HCT116 (cell line): ENCODE measurements around the gene IL18BP. TPM values are rescaled to one million over a fixed set of nuclear protein-coding genes. Genes with fewer than 3 reads are reported as not detected.

Experiments
- ATAC-seq: fragments of 200-7000 bp; cut with Tn5 transposase; 2 replicates; pipeline ENCODE4 v1.9.1; 2020; ENCODE audit warnings: mild to moderate bottlenecking, moderate library complexity
- BruUV-seq: library from RNA; stranded (reverse); fragments of 400-500 nt; replicated peaks from 2 replicates; lab custom pipeline; 2021; lab: Mats Ljungman, UMichigan
- CTCF ChIA-PET: fragments of 300-600 bp; sonication (Branson Sonifier 250); formaldehyde crosslinking; loops from one replicate; lab custom pipeline; 2021; ENCODE audit warnings: antibody characterized with exemption; lab: Charles Lee
- POLR2A ChIA-PET: fragments of 300-600, 350-600 bp; sonication (Branson Sonifier 250); formaldehyde crosslinking; loops from one replicate; lab custom pipeline; 2021; ENCODE audit warnings: antibody characterized with exemption; lab: Charles Lee
- RAD21 ChIA-PET, 2 experiments: fragments of 300-600 bp; sonication (Branson Sonifier 250); formaldehyde crosslinking; loops; one replicate each; lab custom pipeline; 2023; ENCODE audit warnings: low total read pairs in 2 of 2; ENCODE audit not compliant: uncharacterized antibody in 2 of 2, unreplicated experiment in 2 of 2, low non-redundant PET in 1 of 2; lab: Charles Lee
- DNase-seq: peaks from one replicate; pipeline ENCODE4 v3.0.0-alpha.2; 2010; ENCODE audit warnings: low read depth, low spot score
- H2AFZ ChIP-seq: fragments of 200-600 bp; shearing (Covaris generic), sonication (generic); 2 replicates; pipeline ENCODE4 v1.6.1; 2017; ENCODE audit warnings: low read depth, mixed run types, mixed read lengths, antibody characterized with exemption, low read length; ENCODE audit not compliant: poor library complexity, severe bottlenecking
- H3K27ac ChIP-seq: 2 replicates; pipeline ENCODE4 v1.5.1; 2012; ENCODE audit warnings: low read depth, low read length
- H3K27me3 ChIP-seq: fragments of 200-600 bp; sonication (generic); 2 replicates; pipeline ENCODE4 v1.6.1; 2016; ENCODE audit warnings: mixed run types, low read length, mixed read lengths; ENCODE audit not compliant: insufficient read depth
- H3K36me3 ChIP-seq, 2 experiments: fragments of 200-500 bp in 1 of 2; fragments of 200-600 bp in 1 of 2; sonication (Bioruptor generic) in 1 of 2; sonication (generic) in 1 of 2; 2 replicates each; pipeline versions ENCODE4 v1.5.1 to v1.6.1; 2014 to 2016; ENCODE audit warnings: low read length in 2 of 2, inconsistent platforms in 1 of 2, mixed read lengths in 1 of 2, mixed run types in 1 of 2; ENCODE audit not compliant: insufficient read depth in 2 of 2, control insufficient read depth in 1 of 2
- H3K4me1 ChIP-seq, 2 experiments: fragments of 200-600 bp in 1 of 2; sonication (generic) in 1 of 2; 2 replicates each; pipeline versions ENCODE4 v1.5.1 to v1.6.1; 2012 to 2017; ENCODE audit warnings: low read length in 2 of 2, inconsistent platforms in 1 of 2, mild to moderate bottlenecking in 1 of 2, mixed read lengths in 1 of 2, mixed run types in 1 of 2, moderate library complexity in 1 of 2; ENCODE audit not compliant: insufficient read depth in 2 of 2, control insufficient read depth in 1 of 2
- H3K4me2 ChIP-seq: fragments of 200-600 bp; sonication (generic); 2 replicates; pipeline ENCODE4 v1.6.1; 2017; ENCODE audit warnings: mixed run types, low read length, mixed read lengths
- H3K4me3 ChIP-seq, 2 experiments: fragments of 200-600 bp in 1 of 2; sonication (generic) in 1 of 2; replicated peaks in 1 of 2; 2 replicates each; pipeline ENCODE4 v1.5.1; 2011 to 2016; ENCODE audit warnings: low read length in 2 of 2, control low read depth in 1 of 2, low read depth in 1 of 2, mild to moderate bottlenecking in 1 of 2, mixed read lengths in 1 of 2, mixed run types in 1 of 2
- H3K79me2 ChIP-seq: fragments of 200-600 bp; sonication (generic); 2 replicates; pipeline ENCODE4 v1.6.1; 2017; ENCODE audit warnings: mild to moderate bottlenecking, mixed run types, low read length, moderate library complexity, mixed read lengths; ENCODE audit not compliant: insufficient read depth
- H3K9ac ChIP-seq: fragments of 200-600 bp; sonication (generic); 2 replicates; pipeline ENCODE4 v1.6.1; 2016; ENCODE audit warnings: low read length, mixed read lengths
- H3K9me2 ChIP-seq: fragments of 200-600 bp; sonication (generic), shearing (Covaris generic); 2 replicates; pipeline ENCODE4 v1.6.1; 2017; ENCODE audit warnings: mixed run types, mild to moderate bottlenecking, moderate library complexity; ENCODE audit not compliant: insufficient read depth
- H3K9me3 ChIP-seq, 2 experiments: fragments of 200-500 bp in 1 of 2; fragments of 200-600 bp in 1 of 2; sonication (Bioruptor generic) in 1 of 2; sonication (generic) in 1 of 2; 2 replicates each; pipeline ENCODE4 v1.6.1; 2014 to 2017; ENCODE audit warnings: low read length in 2 of 2, mixed read lengths in 2 of 2, inconsistent platforms in 1 of 2, low read depth in 1 of 2, mild to moderate bottlenecking in 1 of 2, mixed run types in 1 of 2, moderate library complexity in 1 of 2; ENCODE audit not compliant: control insufficient read depth in 1 of 2, insufficient read depth in 1 of 2
- H4K20me1 ChIP-seq: fragments of 200-600 bp; sonication (generic), shearing (Covaris generic); 2 replicates; pipeline ENCODE4 v1.6.1; 2017; ENCODE audit warnings: mixed run types, mild to moderate bottlenecking, moderate library complexity; ENCODE audit not compliant: insufficient read depth
- ATF3 ChIP-seq: IDR thresholded peaks from 2 replicates; pipeline ENCODE4 v1.6.1; 2012
- CBX3 ChIP-seq: IDR thresholded peaks from 2 replicates; pipeline ENCODE4 v1.6.1; 2012; ENCODE audit warnings: low read depth
- CTCF ChIP-seq, 3 experiments: fragments of 200-600 bp in 1 of 3; sonication (generic) in 1 of 3; IDR thresholded peaks in 2 of 3; conservative IDR thresholded peaks in 1 of 3; 2 replicates each; pipeline ENCODE4 v1.5.1; 2012 to 2017; ENCODE audit warnings: low read depth in 2 of 3, low read length in 2 of 3, antibody characterized with exemption in 1 of 3, borderline replicate concordance in 1 of 3, control low read depth in 1 of 3, mild to moderate bottlenecking in 1 of 3, mixed read lengths in 1 of 3, mixed run types in 1 of 3, moderate library complexity in 1 of 3; ENCODE audit not compliant: insufficient read depth in 1 of 3
- EGR1 ChIP-seq: IDR thresholded peaks from 2 replicates; pipeline ENCODE4 v1.6.1; 2012; ENCODE audit warnings: low read depth
- ELF1 ChIP-seq: IDR thresholded peaks from 2 replicates; pipeline ENCODE4 v1.6.1; 2012; ENCODE audit warnings: low read depth, borderline replicate concordance
- EZH2 ChIP-seq: fragments of 200-600 bp; sonication (generic); IDR thresholded peaks from 2 replicates; pipeline ENCODE4 v1.6.1; 2017; ENCODE audit warnings: antibody characterized with exemption, mixed run types
- EZH2phosphoT487 ChIP-seq: fragments of 200-600 bp; IDR thresholded peaks from 2 replicates; pipeline ENCODE4 v1.6.1; 2018; ENCODE audit warnings: antibody characterized with exemption, borderline replicate concordance
- FOSL1 ChIP-seq: IDR thresholded peaks from 2 replicates; pipeline ENCODE4 v1.6.1; 2012; ENCODE audit warnings: low read depth
- JUND ChIP-seq: IDR thresholded peaks from 2 replicates; pipeline ENCODE4 v1.6.1; 2012
- MAX ChIP-seq: IDR thresholded peaks from 2 replicates; pipeline ENCODE4 v1.6.1; 2012
- POLR2A ChIP-seq: IDR thresholded peaks from 2 replicates; pipeline ENCODE4 v1.7.0; 2011; ENCODE audit warnings: borderline replicate concordance; ENCODE audit not compliant: insufficient read depth, insufficient read length; ENCODE audit errors: extremely low read depth
- RAD21 ChIP-seq: IDR thresholded peaks from 2 replicates; pipeline ENCODE4 v1.6.1; 2012; ENCODE audit warnings: low read depth, mild to moderate bottlenecking
- REST ChIP-seq: IDR thresholded peaks from 2 replicates; pipeline ENCODE4 v1.6.1; 2012; ENCODE audit warnings: low read depth
- SIN3A ChIP-seq: IDR thresholded peaks from 2 replicates; pipeline ENCODE4 v1.6.1; 2012; ENCODE audit warnings: low read depth
- SP1 ChIP-seq: IDR thresholded peaks from 2 replicates; pipeline ENCODE4 v1.6.1; 2012; ENCODE audit warnings: low read depth
- SRF ChIP-seq: IDR thresholded peaks from 2 replicates; pipeline ENCODE4 v1.6.1; 2012; ENCODE audit warnings: low read depth
- TCF7L2 ChIP-seq: IDR thresholded peaks from 2 replicates; pipeline ENCODE4 v1.7.0; 2011; ENCODE audit warnings: borderline replicate concordance, inconsistent platforms; ENCODE audit not compliant: insufficient read depth, insufficient read length; ENCODE audit errors: extremely low read depth
- ZBTB33 ChIP-seq: IDR thresholded peaks from 2 replicates; pipeline ENCODE4 v1.6.1; 2011; ENCODE audit warnings: mild to moderate bottlenecking, low read length, moderate library complexity; ENCODE audit not compliant: insufficient replicate concordance; ENCODE audit errors: extremely low read depth
- ZFX ChIP-seq: fragments of 450-650 bp; IDR thresholded peaks from 2 replicates; pipeline ENCODE4 v1.6.1; 2017
- intact Hi-C: fragments of 100-400 bp; cut with micrococcal nuclease; formaldehyde crosslinking; loops from 2 replicates; pipeline ENCODE4 v1.10.0; 2022
- total RNA-seq: library from RNA; stranded (reverse); gene quantifications from one replicate; pipeline ENCODE4 v1.2.1, GENCODE V29; 2021; ENCODE audit not compliant: unreplicated experiment

The IL18BP gene
- total RNA-seq, 1 experiment from 2014 or later: 9.8 TPM

GRCh38 chr11:72007089-72007476 is 8.4 kb downstream of the IL18BP start:
- BruUV-seq: no TSS peak
- H3K9me2 ChIP-seq: no peaks in the 10 kb centered on the region
- no peak overlapping the region for H3K27ac ChIP-seq
- H3K4me2 ChIP-seq: no peak overlapping the region
- H3K4me1 ChIP-seq: no peaks in the 10 kb centered on the region
- ATAC-seq (no peak), DNase-seq (no peak)
- intact Hi-C loops: no loop called here
- H3K79me2 ChIP-seq: no peaks in the 10 kb centered on the region
- TF ChIP-seq REST: no peak
- TF ChIP-seq ELF1: no peak
- TF ChIP-seq RAD21: no peak
- TF ChIP-seq FOSL1: no peak
- no peak for TF ChIP-seq POLR2A
- TF ChIP-seq JUND: no peak
- no peak for TF ChIP-seq CBX3
- TF ChIP-seq CTCF (IDR thresholded peaks at IDR 0.05 in 2 of 3, conservative IDR thresholded peaks at IDR 0.05 in 1 of 3; ENCODE audit: borderline replicate concordance in 1 of 3, insufficient read depth in 1 of 3, low read depth in 2 of 3, low read length in 2 of 3): no peak
- TF ChIP-seq ATF3: no peak
- TF ChIP-seq EZH2: no peak
- no peak for TF ChIP-seq SP1
- no peak for TF ChIP-seq EZH2phosphoT487
- no peak for TF ChIP-seq EGR1
- no peak for TF ChIP-seq SIN3A
- no peak for TF ChIP-seq ZFX
- TF ChIP-seq MAX: no peak
- no peak for TF ChIP-seq SRF
- TF ChIP-seq ZBTB33: no peak
- no peak for TF ChIP-seq TCF7L2
- TF ChIP-seq, all 23 proteins: peak for 0
- Histone ChIP-seq H4K20me1 (no peaks in the 10 kb centered on the region), H3K9ac (no peak overlapping the region), H3K36me3 (peaks cover 56 to 58% of the 10 kb centered on the region in 2 experiments; a peak in 3 of 4 replicates), H3K27me3 (no peaks in the 10 kb centered on the region), H3K4me3 (no peak overlapping the region), H3K9me3 (no peaks in the 10 kb centered on the region), H2AFZ (no peak overlapping the region)
- RAD21 ChIA-PET: no interaction called here
- POLR2A ChIA-PET: no interaction called here
- CTCF ChIA-PET: no interaction called here
